Fibroblast of lung (primary cell): ENCODE data around the gene ANKRD33. TPM values are rescaled to one million over a fixed set of nuclear protein-coding genes. Genes with fewer than 3 reads are reported as not detected.

Source experiments
- DNase-seq, 2 donors: peaks; one replicate each; pipeline versions ENCODE4 v3.0.0 to v3.0.0-alpha.2; 2010; ENCODE audit warnings: low read depth in 2 of 2
- H2AFZ ChIP-seq: 2 replicates; pipeline ENCODE4 v1.5.1; 2012; ENCODE audit warnings: low read length, control low read depth, inconsistent platforms
- H3K27ac ChIP-seq: 2 replicates; pipeline ENCODE4 v1.5.1; 2011; ENCODE audit warnings: low read length, control low read depth; ENCODE audit not compliant: insufficient read depth
- H3K27me3 ChIP-seq: 2 replicates; pipeline ENCODE4 v1.5.1; 2011; ENCODE audit warnings: mild to moderate bottlenecking, low read length; ENCODE audit not compliant: control insufficient read depth, insufficient read depth
- H3K36me3 ChIP-seq: 2 replicates; pipeline ENCODE4 v1.5.1; 2011; ENCODE audit warnings: low read length; ENCODE audit not compliant: control insufficient read depth, insufficient read depth
- H3K4me1 ChIP-seq: 2 replicates; pipeline ENCODE4 v1.5.1; 2011; ENCODE audit warnings: low read length; ENCODE audit not compliant: control insufficient read depth, insufficient read depth; ENCODE audit errors: extremely low read depth
- H3K4me2 ChIP-seq: 2 replicates; pipeline ENCODE4 v1.5.1; 2011; ENCODE audit warnings: low read length, control low read depth; ENCODE audit not compliant: insufficient read depth; ENCODE audit errors: extremely low read depth
- H3K4me3 ChIP-seq, 4 experiments: fragments of 200-600 bp in 1 of 4; sonication (generic) in 1 of 4; replicated peaks in 1 of 4; 2 replicates each; pipeline ENCODE4 v1.5.1; 2011 to 2016; ENCODE audit warnings: low read length in 4 of 4, low read depth in 3 of 4, mild to moderate bottlenecking in 3 of 4, control low read depth in 2 of 4, inconsistent platforms in 1 of 4, mixed read lengths in 1 of 4; ENCODE audit not compliant: insufficient read depth in 1 of 4; ENCODE audit errors: control extremely low read depth in 1 of 4
- H3K79me2 ChIP-seq: 2 replicates; pipeline ENCODE4 v1.5.1; 2012; ENCODE audit warnings: mild to moderate bottlenecking, low read length, inconsistent platforms; ENCODE audit not compliant: control insufficient read depth, insufficient read depth
- H3K9ac ChIP-seq: 2 replicates; pipeline ENCODE4 v1.5.1; 2011; ENCODE audit warnings: mild to moderate bottlenecking, low read length, control low read depth; ENCODE audit not compliant: insufficient read depth
- H3K9me3 ChIP-seq: 2 replicates; pipeline ENCODE4 v1.5.1; 2012; ENCODE audit warnings: low read depth, low read length; ENCODE audit not compliant: control insufficient read depth, insufficient read depth
- H4K20me1 ChIP-seq: 2 replicates; pipeline ENCODE4 v1.5.1; 2011; ENCODE audit warnings: low read length; ENCODE audit not compliant: control insufficient read depth, insufficient read depth; ENCODE audit errors: extremely low read depth
- CTCF ChIP-seq, 2 donors: IDR thresholded peaks in 1 of 2; conservative IDR thresholded peaks in 1 of 2; 1 replicate in 1 of 2; 2 replicates in 1 of 2; pipeline ENCODE4 v1.5.1; 2011 to 2012; ENCODE audit warnings: low read length in 2 of 2, control low read depth in 1 of 2, inconsistent platforms in 1 of 2, low read depth in 1 of 2, mild to moderate bottlenecking in 1 of 2
- EZH2 ChIP-seq: IDR thresholded peaks from 2 replicates; pipeline ENCODE4 v1.5.1; 2012; ENCODE audit warnings: low read length, control low read depth, mild to moderate bottlenecking; ENCODE audit errors: missing control alignments
- polyA plus RNA-seq, 2 donors: library from polyadenylated mRNA; depleted of rRNA in 1 of 2; stranded (reverse) in 1 of 2; unstranded in 1 of 2; fragments of >200 nt; gene quantifications; 2 replicates each; pipeline ENCODE4 v1.2.1, GENCODE V29; 2011 to 2012; ENCODE audit warnings: missing spikeins in 1 of 2
- total RNA-seq: library from RNA; depleted of rRNA; stranded (reverse); fragments of >200 nt; gene quantifications from 2 replicates; pipeline ENCODE4 v1.2.1, GENCODE V29; 2014

ANKRD33 gene
- total and polyA plus RNA-seq, 2 donors (not counting 1 experiment from before 2014, with no cell fraction given): under 0.01 TPM; not detected in 1

DNA sequence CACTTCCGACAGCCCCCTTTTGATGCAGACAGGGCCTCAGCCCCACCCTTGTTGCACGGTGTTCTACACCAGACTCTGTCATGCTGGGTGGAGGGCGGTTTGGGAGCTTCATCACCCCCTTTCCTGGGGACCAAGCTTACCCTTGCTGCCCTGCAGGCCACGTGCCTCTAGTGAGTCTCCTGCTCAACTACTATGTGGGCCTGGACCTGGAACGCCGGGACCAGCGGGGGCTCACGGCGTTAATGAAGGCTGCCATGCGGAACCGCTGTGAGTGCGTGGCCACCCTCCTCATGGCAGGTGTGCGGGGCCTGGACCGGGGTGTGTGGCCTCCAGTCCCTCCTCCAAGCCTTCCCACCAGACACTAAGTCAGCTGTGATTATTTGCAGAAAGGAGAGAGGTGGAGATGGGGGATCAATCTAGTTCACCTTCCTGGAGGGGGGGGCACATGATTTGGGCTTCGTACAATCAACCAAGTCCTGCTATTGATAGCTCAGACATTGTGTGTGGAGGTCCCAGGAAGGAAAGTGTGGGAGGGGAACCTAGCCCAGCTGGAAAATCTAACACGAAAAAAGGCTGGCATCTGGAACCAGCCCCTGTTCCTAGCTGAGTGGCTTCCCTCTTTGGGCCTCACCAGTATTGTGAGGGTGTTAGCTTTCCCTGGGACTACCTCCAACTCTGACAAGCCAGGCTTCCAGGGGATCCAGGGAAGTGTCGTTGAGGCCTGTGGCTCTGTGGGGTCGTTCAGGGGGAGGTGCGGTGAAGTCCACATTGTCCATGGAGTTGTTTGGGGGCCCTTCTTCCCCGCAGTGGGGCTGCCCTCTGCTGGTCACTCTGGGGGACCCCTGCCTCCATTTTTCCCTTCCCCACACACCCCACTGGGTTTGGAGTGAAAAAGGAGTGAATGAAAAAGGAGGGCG lies 1.6 kb downstream of the ANKRD33 start:
- H3K36me3 ChIP-seq: no peaks in the 10 kb centered on the region
- no peaks in the 10 kb centered on the region for H3K79me2 ChIP-seq
- peaks cover 4% of the 10 kb centered on the region for H3K4me1 ChIP-seq
- no peaks in the 10 kb centered on the region for H4K20me1 ChIP-seq
- H3K9me3 ChIP-seq: no peaks in the 10 kb centered on the region
- H3K27ac ChIP-seq: no peak overlapping the region
- no peak overlapping the region for H3K4me3 ChIP-seq
- no peak overlapping the region for H2AFZ ChIP-seq
- peak in 1 of 2 donors; percentile 26 for DNase-seq
- TF ChIP-seq CTCF (conservative IDR thresholded peaks at IDR 0.05 in 1 of 2, IDR thresholded peaks at IDR 0.05 in 1 of 2; ENCODE audit: low read depth in 1 of 2, low read length in 2 of 2) (peak; percentile 13 to 33), EZH2 (no peak)
- no peak overlapping the region for H3K9ac ChIP-seq
- no peaks in the 10 kb centered on the region for H3K27me3 ChIP-seq
- H3K4me2 ChIP-seq: no peak overlapping the region

DNA sequence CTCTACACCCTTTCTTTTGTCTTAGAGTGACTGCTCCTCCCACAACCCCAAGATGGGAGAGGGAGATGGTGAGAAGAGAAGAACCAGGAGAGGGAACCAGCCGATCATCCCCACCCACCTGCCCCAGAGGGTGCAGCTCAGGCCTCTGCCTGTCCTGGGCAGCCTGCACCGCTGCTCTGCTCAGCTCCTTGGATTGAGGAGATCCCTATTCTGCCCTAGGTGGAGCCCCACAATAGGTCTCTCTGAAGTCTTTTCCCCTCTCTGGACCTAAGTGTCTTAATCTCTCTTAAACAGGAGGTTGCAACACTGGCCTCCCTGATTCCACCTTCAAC lies 2.2 kb downstream of the ANKRD33 start:
- peaks cover 4% of the 10 kb centered on the region for H3K4me1 ChIP-seq
- H3K79me2 ChIP-seq: no peaks in the 10 kb centered on the region
- no peak overlapping the region for H2AFZ ChIP-seq
- no peak for DNase-seq
- H3K4me3 ChIP-seq: no peak overlapping the region
- TF ChIP-seq CTCF (conservative IDR thresholded peaks at IDR 0.05 in 1 of 2, IDR thresholded peaks at IDR 0.05 in 1 of 2; ENCODE audit: low read depth in 1 of 2, low read length in 2 of 2): no peak
- TF ChIP-seq EZH2: no peak
- H3K27me3 ChIP-seq: no peaks in the 10 kb centered on the region
- H3K36me3 ChIP-seq: no peaks in the 10 kb centered on the region
- H4K20me1 ChIP-seq: no peaks in the 10 kb centered on the region
- H3K9me3 ChIP-seq: no peaks in the 10 kb centered on the region
- no peak overlapping the region for H3K27ac ChIP-seq
- no peak overlapping the region for H3K4me2 ChIP-seq
- H3K9ac ChIP-seq: no peak overlapping the region

DNA sequence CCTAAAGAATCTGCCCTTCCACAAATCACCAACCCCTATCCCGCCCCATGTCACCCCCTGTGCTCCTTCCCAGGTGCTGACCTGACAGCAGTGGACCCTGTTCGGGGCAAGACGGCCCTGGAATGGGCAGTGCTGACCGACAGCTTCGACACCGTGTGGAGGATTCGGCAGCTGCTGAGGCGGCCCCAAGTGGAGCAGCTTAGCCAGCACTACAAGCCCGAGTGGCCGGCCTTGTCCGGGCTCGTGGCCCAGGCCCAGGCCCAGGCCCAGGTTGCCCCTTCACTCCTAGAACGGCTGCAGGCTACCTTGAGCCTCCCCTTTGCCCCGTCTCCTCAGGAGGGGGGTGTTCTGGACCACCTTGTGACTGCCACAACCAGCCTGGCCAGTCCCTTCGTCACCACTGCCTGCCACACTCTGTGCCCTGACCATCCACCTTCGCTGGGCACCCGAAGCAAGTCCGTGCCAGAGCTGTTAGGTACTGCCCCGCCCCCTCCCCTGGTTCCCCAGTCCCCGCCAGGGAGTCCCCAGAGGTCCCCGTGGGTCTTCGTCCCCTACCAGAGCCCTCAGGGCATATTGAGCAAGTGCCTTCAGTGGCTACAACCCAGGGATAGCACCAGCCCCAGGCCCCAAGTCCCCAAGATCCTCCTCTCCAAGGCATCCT lies 2.7 kb downstream of the ANKRD33 start:
- no peak for TF ChIP-seq CTCF (conservative IDR thresholded peaks at IDR 0.05 in 1 of 2, IDR thresholded peaks at IDR 0.05 in 1 of 2; ENCODE audit: low read depth in 1 of 2, low read length in 2 of 2)
- TF ChIP-seq EZH2: no peak
- no peak overlapping the region for H2AFZ ChIP-seq
- H3K79me2 ChIP-seq: no peaks in the 10 kb centered on the region

More for the DNA sequence above, 2.7 kb downstream of the ANKRD33 start:
- peaks cover 4% of the 10 kb centered on the region for H3K4me1 ChIP-seq
- H3K4me2 ChIP-seq: no peak overlapping the region
- no peak overlapping the region for H3K4me3 ChIP-seq
- H3K36me3 ChIP-seq: no peaks in the 10 kb centered on the region
- H3K9me3 ChIP-seq: no peaks in the 10 kb centered on the region
- no peak for DNase-seq
- H3K9ac ChIP-seq: no peak overlapping the region
- no peaks in the 10 kb centered on the region for H3K27me3 ChIP-seq
- no peaks in the 10 kb centered on the region for H4K20me1 ChIP-seq
- H3K27ac ChIP-seq: no peak overlapping the region
